AG09309 (cell line): ENCODE results near the gene LAMA4.
"Not testable (repeated sequence)": the region's sequence is repeated elsewhere in the genome, so short reads cannot be mapped to it uniquely, and the experiment has no call there.

Source experiments
- DNase-seq: peaks from one replicate; pipeline ENCODE4 v3.0.0-alpha.2; 2010; ENCODE audit warnings: low read depth
- H3K4me3 ChIP-seq: 2 replicates; pipeline ENCODE4 v1.5.1; 2011; ENCODE audit warnings: mild to moderate bottlenecking, low read depth, low read length, moderate library complexity; ENCODE audit not compliant: control insufficient read depth
- CTCF ChIP-seq: IDR thresholded peaks from 2 replicates; pipeline ENCODE4 v1.5.1; 2011; ENCODE audit warnings: mild to moderate bottlenecking, low read depth, low read length, inconsistent platforms; ENCODE audit not compliant: insufficient read depth, control insufficient read depth; ENCODE audit errors: missing control alignments

Gene LAMA4

GRCh38 chr6:112206110-112206458 lies 48.3 kb downstream of the LAMA4 start:
- no peak for TF ChIP-seq CTCF
- no peak for DNase-seq
- H3K4me3 ChIP-seq = no peak overlapping the region

- no peak for DNase-seq
- H3K4me3 ChIP-seq = no peak overlapping the region
- TF ChIP-seq CTCF = no peak
These were observed 48.8 kb downstream of the LAMA4 start for GRCh38 chr6:112205427-112206109.

- TF ChIP-seq CTCF = no peak
- DNase-seq = no peak
- no peak overlapping the region for H3K4me3 ChIP-seq
These were observed 50.0 kb downstream of the LAMA4 start for GRCh38 chr6:112204350-112204706.

GRCh38 chr6:112203577-112204349 lies 50.6 kb downstream of the LAMA4 start:
- DNase-seq = peak; percentile 67
- no peak for TF ChIP-seq CTCF
- no peak overlapping the region for H3K4me3 ChIP-seq

GRCh38 chr6:112202639-112203341 lies 51.6 kb downstream of the LAMA4 start:
- no peak for DNase-seq
- no peak for TF ChIP-seq CTCF
- H3K4me3 ChIP-seq = no peak overlapping the region

- H3K4me3 ChIP-seq, DNase-seq: not testable (repeated sequence)
These were observed 54.0 kb downstream of the LAMA4 start for GRCh38 chr6:112200185-112200914.
